OCI-LY7 (cell line): Measurements from ENCODE around the gene DMD.

Experiments used
- EZH2phosphoT487 ChIP-seq: fragments of 200-600 bp; sonication (generic); IDR thresholded peaks from 2 replicates; pipeline ENCODE4 v1.6.1; 2018; ENCODE audit warnings: low read depth, borderline replicate concordance, mild to moderate bottlenecking, mixed run types, antibody characterized with exemption, low read length, moderate library complexity, mixed read lengths
- TF ChIP-seq, protein P1 (sequence below): fragments of 200-600 bp; sonication (generic); conservative IDR thresholded peaks from 2 replicates; pipeline ENCODE4 v1.5.1; 2014; ENCODE audit warnings: mild to moderate bottlenecking, antibody characterized with exemption, low read length, moderate library complexity, mixed read lengths

DNA sequence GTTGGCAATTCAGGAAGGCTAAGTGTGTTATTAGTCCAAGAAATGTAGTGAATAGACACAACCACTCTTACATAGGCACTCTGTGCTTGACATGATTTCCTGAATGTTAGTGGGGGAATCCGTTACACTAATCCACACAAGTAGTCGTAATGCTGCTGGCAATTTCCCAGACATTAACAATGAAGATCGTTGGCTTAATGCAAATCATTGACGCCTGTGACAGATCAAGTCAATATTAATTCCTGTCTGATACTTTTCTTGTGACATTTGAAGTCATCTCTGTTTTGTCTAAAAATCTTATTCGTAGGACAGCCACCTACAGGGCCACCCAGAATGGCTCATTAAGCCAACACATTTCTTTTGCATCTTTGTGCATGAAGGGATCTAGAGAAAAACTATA, 1200.4 kb downstream of the DMD start:
- TF ChIP-seq, protein P1, sequence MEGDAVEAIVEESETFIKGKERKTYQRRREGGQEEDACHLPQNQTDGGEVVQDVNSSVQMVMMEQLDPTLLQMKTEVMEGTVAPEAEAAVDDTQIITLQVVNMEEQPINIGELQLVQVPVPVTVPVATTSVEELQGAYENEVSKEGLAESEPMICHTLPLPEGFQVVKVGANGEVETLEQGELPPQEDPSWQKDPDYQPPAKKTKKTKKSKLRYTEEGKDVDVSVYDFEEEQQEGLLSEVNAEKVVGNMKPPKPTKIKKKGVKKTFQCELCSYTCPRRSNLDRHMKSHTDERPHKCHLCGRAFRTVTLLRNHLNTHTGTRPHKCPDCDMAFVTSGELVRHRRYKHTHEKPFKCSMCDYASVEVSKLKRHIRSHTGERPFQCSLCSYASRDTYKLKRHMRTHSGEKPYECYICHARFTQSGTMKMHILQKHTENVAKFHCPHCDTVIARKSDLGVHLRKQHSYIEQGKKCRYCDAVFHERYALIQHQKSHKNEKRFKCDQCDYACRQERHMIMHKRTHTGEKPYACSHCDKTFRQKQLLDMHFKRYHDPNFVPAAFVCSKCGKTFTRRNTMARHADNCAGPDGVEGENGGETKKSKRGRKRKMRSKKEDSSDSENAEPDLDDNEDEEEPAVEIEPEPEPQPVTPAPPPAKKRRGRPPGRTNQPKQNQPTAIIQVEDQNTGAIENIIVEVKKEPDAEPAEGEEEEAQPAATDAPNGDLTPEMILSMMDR, result no peak
- no peak for TF ChIP-seq EZH2phosphoT487
